ENCODE data around the gene FAM174B.

DNA sequence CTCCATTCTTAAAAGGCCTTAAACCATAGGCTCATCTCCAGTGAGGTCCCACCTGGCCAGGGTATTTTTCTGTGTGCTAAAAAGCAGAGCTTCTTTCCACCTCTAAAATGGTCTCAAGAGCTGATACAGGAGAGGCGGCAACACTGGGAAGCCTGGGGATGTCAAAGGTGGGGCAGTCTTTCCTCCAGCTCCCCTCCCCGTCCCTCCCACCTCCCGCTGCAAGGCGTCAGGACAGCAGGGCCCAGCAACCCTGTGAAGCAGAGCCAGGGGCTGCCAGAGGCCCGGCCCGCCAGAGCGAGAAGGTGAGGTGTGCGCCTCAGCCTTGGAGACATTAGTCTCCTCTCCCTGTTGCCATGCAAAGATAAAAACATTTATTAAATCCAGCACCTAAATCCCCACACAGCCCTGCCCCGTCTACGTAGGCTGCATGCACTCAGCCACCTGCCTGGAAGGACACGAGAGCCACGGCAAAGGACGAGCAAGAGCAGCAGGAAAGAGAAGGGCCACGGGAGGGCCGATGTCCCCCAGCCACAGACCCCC lies 75.6 kb downstream of the FAM174B start:
- no peak for TF ChIP-seq TAF1 (IDR thresholded peaks at IDR 0.05; ENCODE audit: borderline replicate concordance, insufficient read depth, low read length)
- no peak for TF ChIP-seq POLR2AphosphoS5 (IDR thresholded peaks at IDR 0.05; ENCODE audit: low read depth, low read length)
